Measurements from ENCODE around the gene TOGARAM1.
A peak's percentile ranks its signal among the peaks of the same experiment; 100 is the strongest.

TOGARAM1 gene, protein sequence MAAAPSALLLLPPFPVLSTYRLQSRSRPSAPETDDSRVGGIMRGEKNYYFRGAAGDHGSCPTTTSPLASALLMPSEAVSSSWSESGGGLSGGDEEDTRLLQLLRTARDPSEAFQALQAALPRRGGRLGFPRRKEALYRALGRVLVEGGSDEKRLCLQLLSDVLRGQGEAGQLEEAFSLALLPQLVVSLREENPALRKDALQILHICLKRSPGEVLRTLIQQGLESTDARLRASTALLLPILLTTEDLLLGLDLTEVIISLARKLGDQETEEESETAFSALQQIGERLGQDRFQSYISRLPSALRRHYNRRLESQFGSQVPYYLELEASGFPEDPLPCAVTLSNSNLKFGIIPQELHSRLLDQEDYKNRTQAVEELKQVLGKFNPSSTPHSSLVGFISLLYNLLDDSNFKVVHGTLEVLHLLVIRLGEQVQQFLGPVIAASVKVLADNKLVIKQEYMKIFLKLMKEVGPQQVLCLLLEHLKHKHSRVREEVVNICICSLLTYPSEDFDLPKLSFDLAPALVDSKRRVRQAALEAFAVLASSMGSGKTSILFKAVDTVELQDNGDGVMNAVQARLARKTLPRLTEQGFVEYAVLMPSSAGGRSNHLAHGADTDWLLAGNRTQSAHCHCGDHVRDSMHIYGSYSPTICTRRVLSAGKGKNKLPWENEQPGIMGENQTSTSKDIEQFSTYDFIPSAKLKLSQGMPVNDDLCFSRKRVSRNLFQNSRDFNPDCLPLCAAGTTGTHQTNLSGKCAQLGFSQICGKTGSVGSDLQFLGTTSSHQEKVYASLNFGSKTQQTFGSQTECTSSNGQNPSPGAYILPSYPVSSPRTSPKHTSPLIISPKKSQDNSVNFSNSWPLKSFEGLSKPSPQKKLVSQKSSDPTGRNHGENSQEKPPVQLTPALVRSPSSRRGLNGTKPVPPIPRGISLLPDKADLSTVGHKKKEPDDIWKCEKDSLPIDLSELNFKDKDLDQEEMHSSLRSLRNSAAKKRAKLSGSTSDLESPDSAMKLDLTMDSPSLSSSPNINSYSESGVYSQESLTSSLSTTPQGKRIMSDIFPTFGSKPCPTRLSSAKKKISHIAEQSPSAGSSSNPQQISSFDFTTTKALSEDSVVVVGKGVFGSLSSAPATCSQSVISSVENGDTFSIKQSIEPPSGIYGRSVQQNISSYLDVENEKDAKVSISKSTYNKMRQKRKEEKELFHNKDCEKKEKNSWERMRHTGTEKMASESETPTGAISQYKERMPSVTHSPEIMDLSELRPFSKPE (N-terminal part only)

DNA sequence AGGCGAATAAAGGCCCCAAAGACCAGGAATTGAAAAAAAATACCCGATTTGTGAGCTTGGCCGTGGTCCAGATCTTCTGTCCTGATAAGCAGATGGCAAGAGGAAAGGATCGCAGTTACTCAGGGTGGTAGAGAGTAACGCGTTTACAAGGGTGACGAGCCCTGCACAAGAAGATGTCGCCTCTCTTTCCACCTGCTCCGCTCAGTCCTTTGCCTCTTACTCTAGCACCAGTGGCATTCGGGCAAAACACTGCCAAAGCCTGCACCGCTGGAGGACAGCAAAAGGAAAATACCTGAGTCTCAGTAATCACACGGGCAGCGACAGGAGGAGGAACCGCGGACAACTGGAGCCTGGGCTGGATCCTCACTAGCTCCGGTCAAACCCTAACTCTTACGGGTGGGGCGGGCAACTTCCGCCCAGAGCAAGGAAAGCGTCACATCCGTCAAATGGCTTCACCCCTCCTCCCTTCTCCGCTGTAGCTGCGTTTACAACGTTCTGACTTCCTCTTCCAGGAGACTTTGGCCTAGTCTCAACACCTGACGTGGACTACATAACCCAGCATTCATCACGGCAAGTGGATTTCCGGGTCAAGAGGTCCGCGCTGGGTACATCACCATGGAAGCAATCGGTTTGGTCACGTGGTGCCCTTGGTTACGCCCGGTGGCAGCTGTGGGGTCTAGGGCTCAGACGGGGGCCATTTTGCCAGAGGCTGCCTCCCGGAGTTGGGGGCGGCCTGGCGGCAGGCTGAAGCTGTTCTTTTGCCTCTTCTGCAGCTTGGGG is at the start of gene TOGARAM1, which contains the start of gene KLHL28:
TSS of gene TOGARAM1 (plus strand) at position 637 of the 780 bp plus-strand sequence. CDS start 232 bp downstream, outside the sequence.
TSS of gene KLHL28 (minus strand) at position 394 of the 780 bp plus-strand sequence. CDS start 16,019 bp downstream, outside the sequence.
- H3K27ac ChIP-seq (ENCODE audit: extremely low read depth, low read depth, low read length), result peak within 1 kb of the TSS; percentile 79
- H3K4me1 ChIP-seq (ENCODE audit: control insufficient read depth, insufficient read depth, low read length), result peaks cover 25% of the 10 kb centered on the region
- POLR2A ChIA-PET, result interaction anchor here (1.0 to 3.0 kb wide), 9 partner anchors 9 to 291 kb away, joined by 3 to 23 read pairs (median 8); partner anchors contain the start of genes FANCM, FKBP3 and MIS18BP1
- TF ChIP-seq ZNF366 (tag by site-specific recombination; conservative IDR thresholded peaks at IDR 0.05) (peak; percentile 55), ZNF791 (tag by site-specific recombination; IDR thresholded peaks at IDR 0.05) (no peak), MEIS1 (CRISPR knock-in tag; IDR thresholded peaks at IDR 0.05; ENCODE audit: borderline replicate concordance) (no peak), ZNF16 (tag by site-specific recombination; IDR thresholded peaks at IDR 0.05; ENCODE audit: low read depth) (no peak), ZNF785 (tag by site-specific recombination; IDR thresholded peaks at IDR 0.05) (no peak), ZFP37 (tag by site-specific recombination; IDR thresholded peaks at IDR 0.05) (0 out of 2 replicates have a peak, but pooled peaks have one; percentile 42), IKZF3 (tag by site-specific recombination; IDR thresholded peaks at IDR 0.05) (no peak), ZNF501 (tag by site-specific recombination; IDR thresholded peaks at IDR 0.05) (0 out of 2 replicates have a peak, but pooled peaks have one; percentile 59), SP3 (tag by site-specific recombination; IDR thresholded peaks at IDR 0.05) (peak; percentile 66), ZNF600 (tag by site-specific recombination; IDR thresholded peaks at IDR 0.05) (peak; percentile 98), YY1 (tag by site-specific recombination; IDR thresholded peaks at IDR 0.05) (peak; percentile 90), ZNF792 (tag by site-specific recombination; IDR thresholded peaks at IDR 0.05) (no peak)
- TF ChIP-seq, protein P1, sequence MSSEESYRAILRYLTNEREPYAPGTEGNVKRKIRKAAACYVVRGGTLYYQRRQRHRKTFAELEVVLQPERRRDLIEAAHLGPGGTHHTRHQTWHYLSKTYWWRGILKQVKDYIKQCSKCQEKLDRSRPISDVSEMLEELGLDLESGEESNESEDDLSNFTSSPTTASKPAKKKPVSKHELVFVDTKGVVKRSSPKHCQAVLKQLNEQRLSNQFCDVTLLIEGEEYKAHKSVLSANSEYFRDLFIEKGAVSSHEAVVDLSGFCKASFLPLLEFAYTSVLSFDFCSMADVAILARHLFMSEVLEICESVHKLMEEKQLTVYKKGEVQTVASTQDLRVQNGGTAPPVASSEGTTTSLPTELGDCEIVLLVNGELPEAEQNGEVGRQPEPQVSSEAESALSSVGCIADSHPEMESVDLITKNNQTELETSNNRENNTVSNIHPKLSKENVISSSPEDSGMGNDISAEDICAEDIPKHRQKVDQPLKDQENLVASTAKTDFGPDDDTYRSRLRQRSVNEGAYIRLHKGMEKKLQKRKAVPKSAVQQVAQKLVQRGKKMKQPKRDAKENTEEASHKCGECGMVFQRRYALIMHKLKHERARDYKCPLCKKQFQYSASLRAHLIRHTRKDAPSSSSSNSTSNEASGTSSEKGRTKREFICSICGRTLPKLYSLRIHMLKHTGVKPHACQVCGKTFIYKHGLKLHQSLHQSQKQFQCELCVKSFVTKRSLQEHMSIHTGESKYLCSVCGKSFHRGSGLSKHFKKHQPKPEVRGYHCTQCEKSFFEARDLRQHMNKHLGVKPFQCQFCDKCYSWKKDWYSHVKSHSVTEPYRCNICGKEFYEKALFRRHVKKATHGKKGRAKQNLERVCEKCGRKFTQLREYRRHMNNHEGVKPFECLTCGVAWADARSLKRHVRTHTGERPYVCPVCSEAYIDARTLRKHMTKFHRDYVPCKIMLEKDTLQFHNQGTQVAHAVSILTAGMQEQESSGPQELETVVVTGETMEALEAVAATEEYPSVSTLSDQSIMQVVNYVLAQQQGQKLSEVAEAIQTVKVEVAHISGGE (tag by site-specific recombination; conservative IDR thresholded peaks at IDR 0.05; ENCODE audit: low read depth), result peak; percentile 94
- TF ChIP-seq, protein P2, sequence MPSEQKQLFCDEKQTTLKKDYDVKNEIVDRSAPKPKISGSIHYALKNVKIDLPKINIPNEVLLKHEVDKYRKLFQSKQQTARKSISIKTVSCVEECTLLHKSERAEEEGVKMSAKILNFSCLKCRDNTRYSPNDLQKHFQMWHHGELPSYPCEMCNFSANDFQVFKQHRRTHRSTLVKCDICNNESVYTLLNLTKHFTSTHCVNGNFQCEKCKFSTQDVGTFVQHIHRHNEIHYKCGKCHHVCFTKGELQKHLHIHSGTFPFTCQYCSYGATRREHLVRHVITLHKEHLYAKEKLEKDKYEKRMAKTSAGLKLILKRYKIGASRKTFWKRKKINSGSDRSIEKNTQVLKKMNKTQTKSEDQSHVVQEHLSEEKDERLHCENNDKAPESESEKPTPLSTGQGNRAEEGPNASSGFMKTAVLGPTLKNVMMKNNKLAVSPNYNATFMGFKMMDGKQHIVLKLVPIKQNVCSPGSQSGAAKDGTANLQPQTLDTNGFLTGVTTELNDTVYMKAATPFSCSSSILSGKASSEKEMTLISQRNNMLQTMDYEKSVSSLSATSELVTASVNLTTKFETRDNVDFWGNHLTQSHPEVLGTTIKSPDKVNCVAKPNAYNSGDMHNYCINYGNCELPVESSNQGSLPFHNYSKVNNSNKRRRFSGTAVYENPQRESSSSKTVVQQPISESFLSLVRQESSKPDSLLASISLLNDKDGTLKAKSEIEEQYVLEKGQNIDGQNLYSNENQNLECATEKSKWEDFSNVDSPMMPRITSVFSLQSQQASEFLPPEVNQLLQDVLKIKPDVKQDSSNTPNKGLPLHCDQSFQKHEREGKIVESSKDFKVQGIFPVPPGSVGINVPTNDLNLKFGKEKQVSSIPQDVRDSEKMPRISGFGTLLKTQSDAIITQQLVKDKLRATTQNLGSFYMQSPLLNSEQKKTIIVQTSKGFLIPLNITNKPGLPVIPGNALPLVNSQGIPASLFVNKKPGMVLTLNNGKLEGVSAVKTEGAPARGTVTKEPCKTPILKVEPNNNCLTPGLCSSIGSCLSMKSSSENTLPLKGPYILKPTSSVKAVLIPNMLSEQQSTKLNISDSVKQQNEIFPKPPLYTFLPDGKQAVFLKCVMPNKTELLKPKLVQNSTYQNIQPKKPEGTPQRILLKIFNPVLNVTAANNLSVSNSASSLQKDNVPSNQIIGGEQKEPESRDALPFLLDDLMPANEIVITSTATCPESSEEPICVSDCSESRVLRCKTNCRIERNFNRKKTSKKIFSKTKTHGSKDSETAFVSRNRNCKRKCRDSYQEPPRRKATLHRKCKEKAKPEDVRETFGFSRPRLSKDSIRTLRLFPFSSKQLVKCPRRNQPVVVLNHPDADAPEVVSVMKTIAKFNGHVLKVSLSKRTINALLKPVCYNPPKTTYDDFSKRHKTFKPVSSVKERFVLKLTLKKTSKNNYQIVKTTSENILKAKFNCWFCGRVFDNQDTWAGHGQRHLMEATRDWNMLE (tag by site-specific recombination; conservative IDR thresholded peaks at IDR 0.05; ENCODE audit: low read depth), result peak; percentile 88
- TF ChIP-seq, protein P3, sequence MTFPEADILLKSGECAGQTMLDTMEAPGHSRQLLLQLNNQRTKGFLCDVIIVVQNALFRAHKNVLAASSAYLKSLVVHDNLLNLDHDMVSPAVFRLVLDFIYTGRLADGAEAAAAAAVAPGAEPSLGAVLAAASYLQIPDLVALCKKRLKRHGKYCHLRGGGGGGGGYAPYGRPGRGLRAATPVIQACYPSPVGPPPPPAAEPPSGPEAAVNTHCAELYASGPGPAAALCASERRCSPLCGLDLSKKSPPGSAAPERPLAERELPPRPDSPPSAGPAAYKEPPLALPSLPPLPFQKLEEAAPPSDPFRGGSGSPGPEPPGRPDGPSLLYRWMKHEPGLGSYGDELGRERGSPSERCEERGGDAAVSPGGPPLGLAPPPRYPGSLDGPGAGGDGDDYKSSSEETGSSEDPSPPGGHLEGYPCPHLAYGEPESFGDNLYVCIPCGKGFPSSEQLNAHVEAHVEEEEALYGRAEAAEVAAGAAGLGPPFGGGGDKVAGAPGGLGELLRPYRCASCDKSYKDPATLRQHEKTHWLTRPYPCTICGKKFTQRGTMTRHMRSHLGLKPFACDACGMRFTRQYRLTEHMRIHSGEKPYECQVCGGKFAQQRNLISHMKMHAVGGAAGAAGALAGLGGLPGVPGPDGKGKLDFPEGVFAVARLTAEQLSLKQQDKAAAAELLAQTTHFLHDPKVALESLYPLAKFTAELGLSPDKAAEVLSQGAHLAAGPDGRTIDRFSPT (tag by site-specific recombination; IDR thresholded peaks at IDR 0.05), result peak; percentile 97
- TF ChIP-seq, protein P4, sequence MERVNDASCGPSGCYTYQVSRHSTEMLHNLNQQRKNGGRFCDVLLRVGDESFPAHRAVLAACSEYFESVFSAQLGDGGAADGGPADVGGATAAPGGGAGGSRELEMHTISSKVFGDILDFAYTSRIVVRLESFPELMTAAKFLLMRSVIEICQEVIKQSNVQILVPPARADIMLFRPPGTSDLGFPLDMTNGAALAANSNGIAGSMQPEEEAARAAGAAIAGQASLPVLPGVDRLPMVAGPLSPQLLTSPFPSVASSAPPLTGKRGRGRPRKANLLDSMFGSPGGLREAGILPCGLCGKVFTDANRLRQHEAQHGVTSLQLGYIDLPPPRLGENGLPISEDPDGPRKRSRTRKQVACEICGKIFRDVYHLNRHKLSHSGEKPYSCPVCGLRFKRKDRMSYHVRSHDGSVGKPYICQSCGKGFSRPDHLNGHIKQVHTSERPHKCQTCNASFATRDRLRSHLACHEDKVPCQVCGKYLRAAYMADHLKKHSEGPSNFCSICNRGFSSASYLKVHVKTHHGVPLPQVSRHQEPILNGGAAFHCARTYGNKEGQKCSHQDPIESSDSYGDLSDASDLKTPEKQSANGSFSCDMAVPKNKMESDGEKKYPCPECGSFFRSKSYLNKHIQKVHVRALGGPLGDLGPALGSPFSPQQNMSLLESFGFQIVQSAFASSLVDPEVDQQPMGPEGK (tag by site-specific recombination; IDR thresholded peaks at IDR 0.05), result peak; percentile 94; the same call in 1 of the 2 replicates
- TF ChIP-seq, protein P5, sequence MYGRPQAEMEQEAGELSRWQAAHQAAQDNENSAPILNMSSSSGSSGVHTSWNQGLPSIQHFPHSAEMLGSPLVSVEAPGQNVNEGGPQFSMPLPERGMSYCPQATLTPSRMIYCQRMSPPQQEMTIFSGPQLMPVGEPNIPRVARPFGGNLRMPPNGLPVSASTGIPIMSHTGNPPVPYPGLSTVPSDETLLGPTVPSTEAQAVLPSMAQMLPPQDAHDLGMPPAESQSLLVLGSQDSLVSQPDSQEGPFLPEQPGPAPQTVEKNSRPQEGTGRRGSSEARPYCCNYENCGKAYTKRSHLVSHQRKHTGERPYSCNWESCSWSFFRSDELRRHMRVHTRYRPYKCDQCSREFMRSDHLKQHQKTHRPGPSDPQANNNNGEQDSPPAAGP (tag by site-specific recombination; IDR thresholded peaks at IDR 0.05), result peak; percentile 60

More for the DNA sequence above, at the start of gene TOGARAM1, which contains the start of gene KLHL28:
- Histone ChIP-seq H3K36me3 (ENCODE audit: control insufficient read depth in 2 of 2, insufficient read depth in 1 of 2, low read length in 2 of 2) (no peaks in the 10 kb centered on the region; a peak in 1 of 3 replicates), H3K4me3 (ENCODE audit: low read depth, low read length) (peak within 1 kb of the TSS; percentile 91), H3K9me3 (ENCODE audit: control insufficient read depth, insufficient read depth, low read depth, low read length) (no peaks in the 10 kb centered on the region)
- CTCF ChIA-PET, result interaction anchor here (0.5 to 1.1 kb wide), 3 partner anchors 51 to 1272 kb away, joined by 3 to 4 read pairs (median 3); no protein-coding TSS in a partner anchor
